Measurements from ENCODE around the gene TOGARAM2.

GRCh38 chr2:28972778-28973335, 8.2 kb upstream of the TOGARAM2 start:
- TF ChIP-seq POLR2A (IDR thresholded peaks at IDR 0.05) (no peak), CTCF (IDR thresholded peaks at IDR 0.05) (no peak)

Data from gastroesophageal sphincter (tissue), 3 donors.